Calu3 (cell line): ENCODE measurements around the gene RPP21. TPM values are rescaled to one million over a fixed set of nuclear protein-coding genes. Genes with fewer than 3 reads are reported as not detected.

ENCODE experiments used
- BruUV-seq: library from RNA; stranded (reverse); fragments of 400-500 nt; replicated peaks from 2 replicates; lab custom pipeline; 2021; lab: Mats Ljungman, UMichigan
- CTCF ChIA-PET: fragments of 300-600 bp; sonication (Branson Sonifier 250); formaldehyde crosslinking; loops from one replicate; lab custom pipeline; 2022; ENCODE audit warnings: antibody characterized with exemption; lab: Charles Lee
- DNase-seq: peaks from one replicate; pipeline ENCODE4 v3.0.0; 2022
- H3K27ac Mint-ChIP-seq: one replicate; pipeline ENCODE4 v1.8.0; 2022; ENCODE audit warnings: mixed read lengths; ENCODE audit not compliant: unreplicated experiment
- H3K27me3 Mint-ChIP-seq: one replicate; pipeline ENCODE4 v1.8.0; 2022; ENCODE audit warnings: mixed read lengths; ENCODE audit not compliant: unreplicated experiment
- H3K36me3 Mint-ChIP-seq: one replicate; pipeline ENCODE4 v1.8.0; 2022; ENCODE audit warnings: mild to moderate bottlenecking, moderate library complexity, mixed read lengths; ENCODE audit not compliant: insufficient read depth, unreplicated experiment
- H3K4me1 Mint-ChIP-seq: one replicate; pipeline ENCODE4 v1.8.0; 2022; ENCODE audit warnings: mild to moderate bottlenecking, low read depth, mixed read lengths; ENCODE audit not compliant: unreplicated experiment
- H3K4me3 Mint-ChIP-seq: one replicate; pipeline ENCODE4 v1.8.0; 2022; ENCODE audit warnings: mild to moderate bottlenecking, low read depth, moderate library complexity, mixed read lengths; ENCODE audit not compliant: unreplicated experiment
- H3K9me3 Mint-ChIP-seq: one replicate; pipeline ENCODE4 v1.8.0; 2022; ENCODE audit warnings: low read depth, mixed read lengths; ENCODE audit not compliant: unreplicated experiment
- CTCF ChIP-seq: fragments of 200-600 bp; IDR thresholded peaks from one replicate; pipeline ENCODE4 v1.8.0; 2022; ENCODE audit warnings: antibody characterized with exemption; ENCODE audit not compliant: unreplicated experiment
- intact Hi-C: fragments of 100-400 bp; cut with micrococcal nuclease; formaldehyde crosslinking; loops from one replicate; pipeline ENCODE4 v1.10.0; 2022; ENCODE audit not compliant: unreplicated experiment
- total RNA-seq: library from RNA; stranded (reverse); gene quantifications from 2 replicates; pipeline ENCODE4 v1.2.3, GENCODE V29; 2022

Gene RPP21
- total RNA-seq, 1 experiment from 2014 or later: 64.2 TPM

GRCh38 chr6:30350524-30350923 is 5.6 kb downstream of the RPP21 start:
- H3K4me1 Mint-ChIP-seq: peaks cover 14% of the 10 kb centered on the region
- TF ChIP-seq CTCF: no peak
- CTCF ChIA-PET: no interaction called here
- H3K27ac Mint-ChIP-seq: no peak overlapping the region
- H3K36me3 Mint-ChIP-seq: peaks cover 8% of the 10 kb centered on the region
- intact Hi-C loops: no loop called here
- H3K4me3 Mint-ChIP-seq: no peak overlapping the region
- DNase-seq: no peak
- H3K9me3 Mint-ChIP-seq: no peaks in the 10 kb centered on the region
- BruUV-seq: no TSS peak
- H3K27me3 Mint-ChIP-seq: no peaks in the 10 kb centered on the region

- TF ChIP-seq CTCF: no peak
- DNase-seq: no peak
- peaks cover 6% of the 10 kb centered on the region for H3K27me3 Mint-ChIP-seq
- H3K4me3 Mint-ChIP-seq: no peak overlapping the region
- H3K9me3 Mint-ChIP-seq: no peaks in the 10 kb centered on the region
- intact Hi-C loops: no loop called here
- H3K36me3 Mint-ChIP-seq: no peaks in the 10 kb centered on the region
- no peak overlapping the region for H3K27ac Mint-ChIP-seq
- no TSS peak for BruUV-seq
- CTCF ChIA-PET: no interaction called here
- peaks cover 8% of the 10 kb centered on the region for H3K4me1 Mint-ChIP-seq
Observed at GRCh38 chr6:30352550-30352949, 7.6 kb downstream of the RPP21 start.

GRCh38 chr6:30355281-30355680 is 10.3 kb downstream of the RPP21 start:
- H3K27ac Mint-ChIP-seq: no peak overlapping the region
- intact Hi-C loops: no loop called here
- H3K9me3 Mint-ChIP-seq: no peaks in the 10 kb centered on the region
- H3K4me3 Mint-ChIP-seq: no peak overlapping the region
- no peaks in the 10 kb centered on the region for H3K36me3 Mint-ChIP-seq
- BruUV-seq: no TSS peak
- DNase-seq: no peak
- peaks cover 7% of the 10 kb centered on the region for H3K4me1 Mint-ChIP-seq
- CTCF ChIA-PET: interaction anchor here (0.7 kb wide), 1 partner anchor 315 kb away, joined by 3 read pairs; no protein-coding TSS in a partner anchor
- peaks cover 33% of the 10 kb centered on the region for H3K27me3 Mint-ChIP-seq
- TF ChIP-seq CTCF: no peak

GRCh38 chr6:30356536-30356935 is 11.6 kb downstream of the RPP21 start:
- H3K9me3 Mint-ChIP-seq: no peaks in the 10 kb centered on the region
- H3K4me1 Mint-ChIP-seq: peaks cover 7% of the 10 kb centered on the region
- peaks cover 46% of the 10 kb centered on the region for H3K27me3 Mint-ChIP-seq
- DNase-seq: no peak
- TF ChIP-seq CTCF: no peak
- BruUV-seq: no TSS peak
- H3K36me3 Mint-ChIP-seq: no peaks in the 10 kb centered on the region
- no peak overlapping the region for H3K4me3 Mint-ChIP-seq
- intact Hi-C loops: loop anchor here (2.0 kb wide), 1 partner anchor 40 kb away; no protein-coding TSS in a partner anchor
- no peak overlapping the region for H3K27ac Mint-ChIP-seq
- CTCF ChIA-PET: no interaction called here
